DOHH2 (cell line): Measurements from ENCODE around the gene CCDC91.

Experiments used
- H3F3A ChIP-seq: fragments of 200-600 bp; sonication (generic), shearing (Covaris generic); 2 replicates; pipeline ENCODE4 v1.6.0; 2016; ENCODE audit warnings: antibody characterized with exemption, mild to moderate bottlenecking; ENCODE audit not compliant: control insufficient read depth, insufficient read depth
- H3K27ac ChIP-seq: fragments of 200-600 bp; sonication (generic); 2 replicates; pipeline ENCODE4 v1.5.1; 2014; ENCODE audit warnings: low read depth, mild to moderate bottlenecking, low read length, moderate library complexity
- H3K27me3 ChIP-seq: fragments of 200-600 bp; sonication (generic); 2 replicates; pipeline ENCODE4 v1.6.1; 2014; ENCODE audit warnings: mild to moderate bottlenecking, low read length, mixed read lengths; ENCODE audit not compliant: control insufficient read depth
- H3K36me3 ChIP-seq: fragments of 200-600 bp; sonication (generic); 2 replicates; pipeline ENCODE4 v1.6.1; 2014; ENCODE audit warnings: mild to moderate bottlenecking, low read length, moderate library complexity, mixed read lengths; ENCODE audit not compliant: control insufficient read depth
- H3K4me1 ChIP-seq: fragments of 200-600 bp; sonication (generic); 2 replicates; pipeline ENCODE4 v1.6.1; 2014; ENCODE audit warnings: mild to moderate bottlenecking, low read length, mixed read lengths; ENCODE audit not compliant: control insufficient read depth
- H3K4me2 ChIP-seq: fragments of 200-600 bp; sonication (generic); 2 replicates; pipeline ENCODE4 v1.6.0; 2014; ENCODE audit warnings: mild to moderate bottlenecking, low read length, moderate library complexity
- H3K4me3 ChIP-seq: fragments of 200-600 bp; sonication (generic); 2 replicates; pipeline ENCODE4 v1.5.1; 2014; ENCODE audit warnings: mild to moderate bottlenecking, low read length, mixed read lengths
- H3K79me2 ChIP-seq: fragments of 200-600 bp; sonication (generic); 2 replicates; pipeline ENCODE4 v1.6.1; 2014; ENCODE audit warnings: mild to moderate bottlenecking, low read length, mixed read lengths; ENCODE audit not compliant: control insufficient read depth
- H3K9me2 ChIP-seq: fragments of 200-600 bp; sonication (generic); replicated peaks from 2 replicates; pipeline ENCODE4 v1.6.1; 2014; ENCODE audit warnings: mild to moderate bottlenecking, low read length, mixed read lengths; ENCODE audit not compliant: control insufficient read depth
- H3K9me3 ChIP-seq: fragments of 200-600 bp; sonication (generic); 2 replicates; pipeline ENCODE4 v1.6.1; 2014; ENCODE audit warnings: antibody characterized with exemption, low read length, mixed read lengths; ENCODE audit not compliant: control insufficient read depth, insufficient read depth
- H4K20me1 ChIP-seq: fragments of 200-600 bp; sonication (generic); 2 replicates; pipeline ENCODE4 v1.6.0; 2014; ENCODE audit warnings: low read depth, mild to moderate bottlenecking, antibody characterized with exemption, low read length, moderate library complexity; ENCODE audit not compliant: control insufficient read depth, insufficient read depth
- CTCF ChIP-seq: fragments of 200-600 bp; sonication (generic); IDR thresholded peaks from one replicate; pipeline ENCODE4 v1.5.1; 2014; ENCODE audit warnings: antibody characterized with exemption, mild to moderate bottlenecking, low read depth, low read length; ENCODE audit not compliant: poor library complexity, severe bottlenecking
- EZH2phosphoT487 ChIP-seq: fragments of 200-600 bp; sonication (generic); IDR thresholded peaks from 2 replicates; pipeline ENCODE4 v1.6.1; 2017; ENCODE audit warnings: borderline replicate concordance, mild to moderate bottlenecking, antibody characterized with exemption, low read length, moderate library complexity, mixed read lengths

Gene CCDC91

GRCh38 chr12:28574746-28575592, 384.7 kb downstream of the CCDC91 start:
- H3K27ac ChIP-seq, result no peak overlapping the region
- H3K27me3 ChIP-seq, result no peaks in the 10 kb centered on the region
- H3K79me2 ChIP-seq, result no peaks in the 10 kb centered on the region
- H3K4me1 ChIP-seq, result no peaks in the 10 kb centered on the region
- no peak overlapping the region for H3K4me3 ChIP-seq
- no peaks in the 10 kb centered on the region for H3K36me3 ChIP-seq
- H3K9me2 ChIP-seq, result no peaks in the 10 kb centered on the region
- no peak for TF ChIP-seq CTCF
- H3F3A ChIP-seq, result no peaks in the 10 kb centered on the region
- no peaks in the 10 kb centered on the region for H4K20me1 ChIP-seq
- no peaks in the 10 kb centered on the region for H3K9me3 ChIP-seq
- no peak overlapping the region for H3K4me2 ChIP-seq

- Histone ChIP-seq H3K36me3 (no peaks in the 10 kb centered on the region), H3F3A (no peaks in the 10 kb centered on the region), H3K4me2 (no peak overlapping the region), H3K27me3 (no peaks in the 10 kb centered on the region), H3K4me1 (no peaks in the 10 kb centered on the region), H3K9me3 (no peaks in the 10 kb centered on the region), H3K4me3 (no peak overlapping the region), H3K27ac (no peak overlapping the region), H3K9me2 (no peaks in the 10 kb centered on the region), H3K79me2 (no peaks in the 10 kb centered on the region), H4K20me1 (no peaks in the 10 kb centered on the region)
- TF ChIP-seq CTCF, result no peak
- TF ChIP-seq EZH2phosphoT487, result no peak
These were observed 385.4 kb downstream of the CCDC91 start for GRCh38 chr12:28575593-28576205.

GRCh38 chr12:28578361-28578760, 388.1 kb downstream of the CCDC91 start:
- H3K4me3 ChIP-seq, result no peak overlapping the region
- no peaks in the 10 kb centered on the region for H3K4me1 ChIP-seq
- H3K79me2 ChIP-seq, result no peaks in the 10 kb centered on the region
- H3K9me3 ChIP-seq, result no peaks in the 10 kb centered on the region
- H3F3A ChIP-seq, result no peaks in the 10 kb centered on the region
- H4K20me1 ChIP-seq, result no peaks in the 10 kb centered on the region
- no peaks in the 10 kb centered on the region for H3K9me2 ChIP-seq
- TF ChIP-seq CTCF, result no peak
- no peak for TF ChIP-seq EZH2phosphoT487
- no peak overlapping the region for H3K27ac ChIP-seq
- H3K27me3 ChIP-seq, result no peaks in the 10 kb centered on the region
- no peak overlapping the region for H3K4me2 ChIP-seq
- H3K36me3 ChIP-seq, result no peaks in the 10 kb centered on the region
